Stimulated activated naive CD8-positive, alpha-beta T cell treated with anti-CD3 and anti-CD28 coated beads, Interleukin-15, Interleukin-2, amounts not matched to agents 100 U/mL and 50 U/mL, for 24 hours (primary cell): ENCODE measurements around the gene PTPRN2.
"Not testable (repeated sequence)": the region's sequence is repeated elsewhere in the genome, so short reads cannot be mapped to it uniquely, and the experiment has no call there.

ENCODE experiments used
- ATAC-seq: fragments of 150-1000 bp; cut with Tn5 transposase; one replicate; pipeline ENCODE4 v1.10.0; 2021
- DNase-seq: peaks from one replicate; pipeline ENCODE4 v3.0.0; 2021

The PTPRN2 gene

DNA sequence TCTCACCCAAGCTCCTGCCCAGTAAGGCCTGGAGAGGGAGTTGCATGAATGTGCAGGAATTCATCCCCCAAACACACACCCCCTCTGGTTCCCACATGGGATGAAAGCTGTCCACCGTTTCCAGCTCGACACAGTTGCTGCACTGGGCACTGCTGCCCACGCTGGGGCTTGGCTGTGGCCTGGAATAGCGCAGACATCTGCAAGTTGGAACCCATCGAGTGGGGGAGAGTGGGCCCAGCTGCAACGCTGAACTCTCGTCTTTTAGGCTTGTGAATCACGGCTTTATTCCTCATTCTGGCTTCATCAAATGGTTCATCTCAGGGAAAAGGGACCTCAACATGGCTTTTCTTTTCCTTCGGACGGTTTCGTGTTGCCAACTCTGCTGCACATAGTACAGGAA, 986.1 kb downstream of the PTPRN2 start:
- DNase-seq (no peak), ATAC-seq (no peak)

DNA sequence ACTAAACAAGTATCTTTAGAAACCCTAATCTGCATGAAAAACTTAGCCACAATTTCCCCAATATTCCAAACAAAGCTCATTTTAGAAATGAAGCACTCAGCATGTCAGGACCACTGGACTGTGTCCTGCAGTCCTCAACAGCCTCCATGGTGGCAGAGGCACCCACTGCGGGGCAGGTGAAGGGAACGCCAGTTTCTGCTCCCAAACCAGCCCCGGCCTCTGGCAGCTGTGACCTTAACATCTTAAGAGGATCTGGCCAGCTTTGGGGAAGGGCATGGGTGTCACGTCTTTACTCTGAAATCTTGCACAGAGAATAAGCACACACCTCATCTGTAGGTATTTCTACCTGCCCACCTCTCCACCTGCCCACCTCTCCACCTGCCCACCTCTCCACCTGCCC, 988.1 kb downstream of the PTPRN2 start:
- no peak for DNase-seq
- no peak for ATAC-seq

DNA sequence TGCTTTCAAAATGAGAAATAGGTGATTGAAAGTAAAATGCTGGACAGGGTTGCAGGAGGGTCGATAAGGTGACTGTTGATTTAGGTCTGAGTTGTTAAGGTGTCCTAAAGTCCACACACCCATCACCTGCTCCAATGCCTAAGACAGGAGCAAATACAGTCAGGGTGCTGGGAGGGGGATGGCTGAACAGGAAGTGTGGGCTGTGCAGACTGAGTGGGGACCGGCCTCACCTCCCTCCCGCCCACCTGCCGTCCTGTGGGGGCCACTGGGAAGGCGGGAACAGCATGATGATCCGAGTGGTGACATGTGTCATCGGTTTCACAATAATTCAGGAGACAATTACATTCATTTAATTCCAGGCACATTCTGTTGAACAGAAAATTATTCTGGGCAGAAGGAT, 990.1 kb downstream of the PTPRN2 start:
- no peak for DNase-seq
- no peak for ATAC-seq

DNA sequence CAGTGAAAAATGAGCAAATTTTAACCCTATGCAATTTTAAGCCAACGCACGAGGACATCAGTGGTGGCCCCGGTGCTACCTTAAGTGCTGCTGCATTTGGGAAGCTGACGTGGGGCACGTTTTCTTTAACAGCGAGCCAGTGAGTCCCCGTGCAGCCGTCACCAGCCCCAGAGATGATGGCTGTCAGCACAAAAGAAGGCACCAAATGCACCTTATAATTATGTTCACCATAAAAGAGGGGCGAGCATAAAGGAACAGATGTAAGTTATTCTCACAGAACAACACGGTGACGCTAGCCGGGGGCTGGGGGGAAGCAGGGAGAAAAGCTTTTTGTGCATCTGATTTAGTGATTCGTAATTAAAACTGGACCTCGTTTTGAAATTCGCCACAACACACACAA, 990.7 kb downstream of the PTPRN2 start:
- no peak for ATAC-seq
- DNase-seq = no peak

DNA sequence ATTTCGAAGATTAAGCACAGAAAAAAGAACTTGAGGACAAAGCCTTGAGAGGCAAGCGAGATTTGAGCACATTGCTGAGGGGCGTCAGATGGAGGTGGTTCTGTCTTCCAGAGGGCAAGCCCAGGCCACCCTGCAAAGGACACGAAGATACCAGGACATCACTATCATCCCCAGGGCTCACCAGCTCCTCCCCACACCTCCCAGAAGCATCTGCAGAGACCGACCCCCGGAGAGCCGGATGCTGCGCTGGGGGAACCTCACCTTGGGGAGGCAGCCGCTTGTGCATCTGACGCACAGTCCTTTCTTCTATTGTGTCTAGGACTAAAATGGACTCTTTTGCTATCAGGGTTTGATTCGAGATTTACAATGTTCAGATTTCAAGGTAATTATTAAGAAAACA, 991.2 kb downstream of the PTPRN2 start:
- ATAC-seq (no peak), DNase-seq (no peak)

DNA sequence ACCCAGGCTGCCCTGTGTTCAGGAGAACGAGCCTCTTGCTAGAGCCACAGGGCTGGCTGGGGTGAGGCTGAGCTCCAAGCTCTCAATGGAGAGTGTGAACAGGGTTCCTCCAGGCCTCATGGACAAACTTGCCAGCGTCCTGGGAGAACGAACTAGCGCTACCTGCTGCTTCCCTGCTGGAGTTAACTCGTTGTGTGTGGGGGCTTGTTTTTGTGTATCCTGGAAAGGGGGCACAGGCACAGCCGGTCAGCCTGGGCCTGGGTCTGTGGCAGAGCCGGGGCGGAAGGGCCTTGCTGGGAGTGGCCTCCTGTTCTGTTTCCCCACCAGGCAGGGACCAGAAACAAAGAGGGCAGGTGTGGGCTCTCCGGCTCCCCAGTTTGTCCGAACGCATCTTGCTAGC, 991.6 kb downstream of the PTPRN2 start:
- ATAC-seq = no peak
- DNase-seq = no peak

DNA sequence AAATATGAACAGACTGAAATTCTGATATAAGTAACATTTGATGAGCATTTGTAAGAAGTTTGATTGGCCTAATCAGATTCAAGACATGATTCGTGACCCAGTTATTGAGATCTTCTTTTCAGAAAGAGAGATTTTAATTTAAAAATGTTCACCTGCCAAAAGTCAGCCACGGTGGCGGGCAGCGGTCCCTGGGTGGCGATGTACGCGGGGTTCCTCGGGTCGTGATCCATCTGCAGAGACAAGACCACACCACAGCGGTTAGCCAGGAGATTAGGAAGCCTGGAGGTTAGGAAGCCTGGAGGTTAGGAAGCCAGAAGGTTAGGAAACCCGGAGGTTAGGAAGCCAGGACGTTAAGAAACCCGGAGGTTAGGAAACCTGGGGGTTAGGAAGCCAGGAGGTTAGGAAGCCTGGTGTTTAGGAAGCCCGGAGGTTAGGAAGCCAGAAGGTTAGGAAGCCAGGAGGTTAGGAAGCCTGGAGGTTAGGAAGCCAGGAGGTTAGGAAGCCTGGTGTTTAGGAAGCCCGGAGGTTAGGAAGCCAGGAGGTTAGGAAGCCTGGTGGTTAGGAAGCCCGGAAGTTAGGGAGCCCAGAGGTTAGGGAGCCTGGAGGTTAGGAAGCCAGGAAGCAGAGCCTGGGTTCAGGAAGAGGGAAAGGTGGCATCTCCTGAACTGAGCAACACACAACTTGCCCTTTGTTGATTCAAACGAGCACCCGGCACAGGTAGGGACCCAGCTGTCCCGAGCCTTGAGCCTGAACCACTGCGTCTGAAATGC, 992.4 kb downstream of the PTPRN2 start:
- ATAC-seq (no peak), DNase-seq (no peak)

DNA sequence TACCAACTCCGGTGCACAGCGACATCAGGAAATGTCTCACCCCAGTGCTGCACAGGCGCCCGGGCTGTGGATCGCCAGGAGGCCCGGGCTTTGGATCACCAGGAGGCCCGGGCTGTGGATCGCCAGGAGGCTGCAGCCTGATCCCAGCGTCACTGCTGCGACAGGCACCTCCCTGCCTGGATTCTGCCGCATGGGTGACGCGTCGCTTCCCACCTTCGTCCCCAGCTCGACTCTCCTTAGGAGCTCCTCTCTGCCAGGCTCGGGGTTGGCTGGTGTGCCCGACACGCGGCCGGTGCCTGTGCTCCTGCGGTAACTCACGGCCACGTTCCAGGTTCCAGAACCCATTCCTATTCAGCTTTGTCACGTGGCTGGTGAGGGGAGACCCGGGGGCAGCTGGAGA, 993.3 kb downstream of the PTPRN2 start:
- no peak for DNase-seq
- ATAC-seq = no peak

DNA sequence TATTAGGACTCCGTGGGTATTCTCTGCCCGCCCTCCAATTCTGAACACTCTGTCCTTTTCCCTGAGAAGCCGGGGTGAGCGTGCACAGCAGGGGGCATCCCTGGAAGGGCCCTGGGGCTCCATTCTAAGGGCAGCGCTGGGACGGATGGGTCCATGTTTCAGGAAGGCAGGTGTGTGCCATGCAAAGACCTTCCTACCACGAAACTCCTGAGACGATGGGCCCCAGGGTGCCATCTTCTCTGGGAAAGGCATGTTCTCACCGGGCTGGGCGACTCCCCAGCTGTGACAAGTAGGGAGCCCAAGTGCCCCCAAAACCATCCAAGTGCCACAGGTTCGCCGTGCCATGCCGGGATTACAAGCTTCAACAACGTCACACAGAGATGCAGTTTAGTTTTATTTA, 994.1 kb downstream of the PTPRN2 start:
- ATAC-seq (no peak), DNase-seq (no peak)

DNA sequence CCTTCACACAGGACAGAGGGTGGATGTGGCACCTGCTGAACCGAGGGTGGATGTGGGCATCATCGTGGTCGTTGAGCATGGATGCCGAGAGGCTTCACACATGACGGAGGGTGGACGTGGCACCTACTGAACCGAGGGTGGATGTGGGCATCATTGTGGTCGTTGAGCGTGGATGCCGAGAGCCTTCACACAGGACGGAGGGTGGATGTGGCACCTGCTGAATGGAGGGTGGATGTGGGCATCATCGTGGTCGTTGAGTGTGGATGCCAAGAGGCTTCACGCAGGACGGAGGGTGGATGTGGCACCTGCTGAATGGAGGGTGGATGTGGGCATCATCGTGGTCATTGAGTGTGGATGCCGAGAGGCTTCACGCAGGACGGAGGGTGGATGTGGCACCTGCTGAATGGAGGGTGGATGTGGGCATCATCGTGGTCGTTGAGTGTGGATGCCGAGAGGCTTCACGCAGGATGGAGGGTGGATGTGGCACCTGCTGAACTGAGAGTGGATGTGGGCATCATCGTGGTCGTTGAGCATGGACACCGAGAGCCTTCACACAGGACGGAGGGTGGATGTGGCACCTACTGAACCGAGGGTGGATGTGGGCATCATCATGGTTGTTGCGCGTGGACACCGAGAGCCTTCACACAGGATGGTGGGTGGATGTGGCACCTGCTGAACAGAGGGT, 994.8 kb downstream of the PTPRN2 start:
- not testable (repeated sequence) for DNase-seq, ATAC-seq

DNA sequence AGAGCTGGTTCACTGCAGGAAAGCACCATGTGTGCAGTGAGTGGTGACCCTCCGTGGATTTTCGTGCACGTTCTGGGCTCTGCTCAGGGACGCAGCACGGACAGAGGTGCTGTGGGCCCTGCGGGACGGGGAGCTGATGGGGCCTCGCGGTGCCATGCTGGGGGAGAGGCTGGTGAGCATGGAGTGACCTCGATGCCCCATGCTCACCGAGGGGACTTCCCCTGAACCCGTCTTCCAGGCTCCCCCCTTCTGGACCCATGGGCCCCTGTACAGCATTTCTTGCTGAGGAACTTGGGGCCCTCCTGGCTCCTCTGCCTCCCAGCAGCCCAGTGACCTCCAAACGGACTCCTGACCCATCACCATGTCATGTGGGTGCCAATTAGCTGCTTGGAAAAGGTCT, 997.1 kb downstream of the PTPRN2 start:
- ATAC-seq (no peak), DNase-seq (no peak)

DNA sequence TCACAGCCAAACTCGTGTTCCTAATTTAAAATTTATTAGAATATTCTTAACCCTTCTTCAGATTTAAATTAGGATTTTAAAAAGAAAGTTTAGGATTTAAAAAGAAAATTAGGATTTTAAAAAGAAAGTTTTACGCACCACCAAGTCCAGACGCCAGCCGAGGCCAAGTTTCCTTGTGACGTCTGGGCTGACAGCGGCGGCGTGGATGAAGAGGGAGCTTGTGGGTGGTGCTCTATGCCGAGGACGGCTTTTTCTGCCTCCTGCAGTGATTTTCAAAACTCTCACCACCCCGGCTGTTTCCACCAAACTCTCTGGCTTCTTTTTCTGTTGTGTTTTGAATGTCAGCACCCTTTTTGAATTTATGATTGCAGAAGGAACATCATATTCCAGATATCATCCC, 997.9 kb downstream of the PTPRN2 start:
- ATAC-seq (no peak), DNase-seq (no peak)

DNA sequence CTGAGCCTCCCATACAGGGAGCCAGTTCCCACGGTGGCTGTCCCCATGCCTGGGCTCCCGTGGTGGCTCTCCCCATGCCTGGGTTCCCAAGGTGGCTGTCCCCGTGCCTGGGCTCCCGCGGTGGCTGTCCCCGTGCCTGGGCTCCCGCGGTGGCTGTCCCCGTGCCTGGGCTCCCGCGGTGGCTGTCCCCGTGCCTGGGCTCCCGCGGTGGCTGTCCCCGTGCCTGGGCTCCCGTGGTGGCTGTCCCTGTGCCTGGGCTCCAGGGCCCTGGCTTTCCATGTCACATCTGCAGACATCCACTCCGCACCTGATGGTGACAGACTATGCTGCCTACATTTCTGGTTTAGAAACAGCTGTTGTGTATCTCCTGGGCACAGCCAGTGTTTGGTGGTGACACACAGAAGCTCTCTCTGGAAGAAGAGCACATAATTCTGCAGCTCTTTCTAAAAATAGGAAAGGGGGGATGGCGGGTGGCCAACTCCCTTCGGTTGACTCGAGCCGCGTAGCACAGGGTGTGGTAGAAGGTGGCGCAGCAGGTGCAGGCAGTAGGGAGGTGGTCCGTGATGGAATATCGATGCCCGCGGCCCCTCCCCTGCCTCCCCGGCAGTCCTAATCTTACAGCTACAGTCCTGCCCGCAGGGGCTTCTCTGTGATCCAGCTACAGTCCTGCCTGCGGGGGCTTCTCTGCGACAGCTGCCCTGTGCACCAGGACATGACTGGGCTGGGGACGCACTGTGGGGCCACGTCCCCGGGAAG, 999.6 kb downstream of the PTPRN2 start:
- ATAC-seq (no peak), DNase-seq (no peak)

DNA sequence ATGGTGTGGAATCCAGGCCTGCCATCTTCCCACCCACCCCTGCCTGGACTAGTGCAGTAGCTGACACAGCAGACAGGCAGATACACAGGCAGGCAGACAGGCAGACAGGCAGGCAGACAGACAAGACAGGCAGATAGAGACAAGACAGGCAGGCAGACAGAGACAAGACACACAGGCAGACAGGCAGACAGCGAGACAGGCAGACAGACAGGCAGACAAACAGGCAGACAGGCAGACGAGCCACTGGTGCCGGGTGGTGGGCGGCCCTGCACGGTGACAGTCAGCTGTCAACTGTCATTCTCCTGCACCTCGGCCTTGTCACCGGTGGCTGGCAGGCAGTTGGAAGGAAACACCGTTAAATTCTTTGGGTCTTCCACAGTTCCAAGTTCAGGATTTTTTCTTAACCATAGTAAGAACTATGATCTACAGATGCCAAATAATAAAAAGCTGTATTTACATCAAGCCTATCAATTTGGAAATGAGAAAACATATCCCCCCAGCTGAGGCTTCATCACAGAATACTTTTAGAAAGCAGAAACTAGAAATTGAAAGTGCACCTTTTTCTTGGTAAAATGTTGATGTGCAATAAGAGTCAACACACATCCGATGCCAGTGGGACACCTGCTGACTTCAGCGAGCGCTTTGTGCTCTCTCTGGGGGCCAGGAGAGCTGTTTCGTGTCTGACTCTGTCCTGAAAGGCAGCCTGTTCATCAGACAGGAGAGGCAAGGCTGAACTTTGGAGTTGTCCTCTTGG, 1000.4 kb downstream of the PTPRN2 start:
- ATAC-seq (peak; percentile 21), DNase-seq (no peak)

DNA sequence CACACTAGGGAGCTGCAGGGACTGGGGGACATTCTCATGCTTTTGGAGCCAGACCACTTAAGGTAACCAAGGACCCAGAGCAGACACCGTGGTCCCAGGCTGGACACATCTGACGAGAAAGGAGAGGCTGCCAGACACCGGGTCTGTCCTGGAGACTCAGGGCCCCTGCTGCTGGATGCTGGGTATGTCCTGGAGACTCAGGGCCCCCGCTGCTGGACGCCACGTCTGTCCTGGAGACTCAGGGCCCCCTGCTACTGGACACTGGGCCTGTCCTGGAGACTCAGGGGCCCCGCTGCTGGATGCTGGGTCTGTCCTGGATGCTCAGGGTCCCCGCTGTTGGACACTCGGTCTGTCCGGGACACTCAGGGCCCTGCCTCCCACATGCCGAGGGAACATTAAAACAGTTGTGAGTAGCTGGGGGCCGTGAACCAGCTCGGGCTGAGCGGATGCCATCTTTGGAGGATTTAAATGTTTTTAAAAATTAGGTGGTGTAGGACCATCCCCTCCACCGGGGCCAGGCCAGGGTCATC, 1001.1 kb downstream of the PTPRN2 start:
- DNase-seq = no peak
- no peak for ATAC-seq

DNA sequence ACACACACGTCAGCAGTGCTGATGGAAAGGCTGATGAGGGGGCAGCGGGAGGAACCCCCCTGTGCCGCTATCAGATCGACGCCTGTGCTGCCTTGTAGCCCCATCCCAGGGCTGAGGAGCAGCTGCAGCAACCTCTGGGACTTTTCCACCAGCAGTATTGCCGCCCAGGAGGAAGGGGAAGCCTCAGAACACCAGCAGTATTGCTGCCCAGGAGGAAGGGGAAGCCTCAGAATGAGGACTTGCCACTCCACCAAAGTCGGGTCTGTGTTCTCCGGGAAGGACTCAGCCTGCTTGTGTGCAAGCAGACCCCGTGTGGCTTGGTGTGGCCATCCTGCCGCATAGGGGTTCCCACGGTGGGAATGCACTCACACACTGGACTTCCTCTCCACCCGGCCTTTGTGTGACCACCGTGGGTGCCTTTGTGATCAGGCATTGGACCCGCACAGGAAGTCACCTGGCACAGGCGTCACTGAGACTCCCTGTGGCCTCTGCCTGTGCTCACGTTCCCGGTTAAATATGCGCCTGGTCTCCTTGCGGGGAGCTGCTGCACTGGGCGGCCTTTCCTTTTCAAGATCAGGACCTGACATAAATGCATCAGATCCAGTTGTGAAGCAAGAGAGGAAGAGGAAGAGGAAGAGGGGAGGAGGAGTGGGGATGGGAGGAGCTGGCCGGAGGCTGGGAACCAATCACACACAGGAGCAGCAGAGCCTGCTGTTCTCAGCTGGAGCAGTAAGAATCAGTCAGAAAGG, 1002.3 kb downstream of the PTPRN2 start:
- ATAC-seq = no peak

DNA sequence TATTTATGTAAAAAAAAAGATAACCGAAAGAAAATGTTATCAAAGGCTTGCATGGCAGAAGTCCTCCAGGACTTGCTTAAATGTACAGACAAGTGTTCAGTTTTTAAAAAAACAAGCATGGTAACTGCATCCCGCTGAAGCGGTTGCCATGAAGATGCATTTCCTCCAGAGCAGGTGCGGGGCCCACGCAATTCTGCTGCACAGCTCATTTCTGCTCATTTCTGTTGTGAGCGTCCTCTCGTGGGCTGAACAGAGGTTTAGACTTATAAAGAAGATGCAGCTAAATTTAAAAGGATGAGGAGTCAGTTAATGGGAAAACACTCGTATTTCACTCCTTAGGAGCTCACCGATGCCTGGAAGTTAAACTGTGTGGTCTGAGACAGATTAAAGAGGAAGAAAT, 1003.2 kb downstream of the PTPRN2 start:
- no peak for DNase-seq
- ATAC-seq = no peak

More for the DNA sequence above, 1002.3 kb downstream of the PTPRN2 start:
- DNase-seq = no peak

DNA sequence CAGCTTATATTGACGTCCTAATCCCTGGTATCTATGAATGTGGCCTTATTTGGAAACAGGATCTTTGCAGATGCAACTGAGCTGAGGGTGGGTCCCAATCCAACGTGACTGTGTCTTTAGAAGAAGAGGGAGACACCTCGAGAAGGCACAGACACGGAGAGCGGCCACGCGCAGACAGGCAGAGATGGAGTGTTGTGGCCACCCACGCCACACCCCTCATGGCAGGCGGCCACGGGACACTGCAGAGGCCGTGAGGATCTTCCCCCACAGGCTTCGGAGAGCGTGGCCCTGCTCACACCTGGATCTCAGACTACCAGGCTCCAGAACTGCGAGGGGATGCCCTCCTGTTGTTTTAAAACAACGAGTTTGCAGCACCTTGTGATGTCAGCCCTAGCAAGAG, 1005.9 kb downstream of the PTPRN2 start:
- ATAC-seq (no peak), DNase-seq (no peak)

DNA sequence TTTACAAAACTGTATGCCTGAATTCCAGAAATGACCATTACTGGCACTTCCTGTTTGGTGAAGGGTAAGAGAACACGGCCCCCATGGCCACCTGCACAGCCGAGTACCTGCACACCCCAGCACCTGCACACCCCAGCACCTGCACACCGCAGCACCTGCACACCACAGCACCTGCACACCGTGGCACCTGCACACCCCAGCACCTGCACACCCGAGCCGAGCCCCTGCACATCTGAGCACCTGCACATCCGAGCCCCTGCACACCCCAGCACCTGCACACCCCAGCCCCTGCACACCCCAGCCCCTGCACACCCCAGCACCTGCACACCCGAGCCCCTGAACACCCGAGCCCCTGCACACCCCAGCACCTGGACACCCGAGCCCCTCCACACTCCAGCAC, 1007.3 kb downstream of the PTPRN2 start:
- ATAC-seq (no peak), DNase-seq (no peak)

DNA sequence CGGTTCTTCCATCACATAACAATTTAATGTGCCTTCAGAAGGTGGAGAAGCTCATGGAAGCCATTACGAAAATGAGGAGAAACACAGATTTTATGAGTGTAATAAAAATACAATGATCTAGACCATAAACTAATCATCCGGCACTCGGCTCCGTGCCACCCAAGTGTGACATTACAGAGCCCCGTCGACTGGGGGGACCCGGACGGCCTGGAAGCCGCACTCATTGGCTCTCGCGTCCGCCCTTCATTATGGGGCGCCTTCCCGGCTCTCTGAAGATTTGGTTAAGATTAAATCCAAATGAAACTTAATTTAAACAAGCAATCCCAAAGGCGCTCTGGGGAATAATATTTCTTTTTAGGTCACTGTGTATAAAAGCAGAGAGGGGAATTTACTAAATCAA, 1008.2 kb downstream of the PTPRN2 start:
- ATAC-seq = no peak
- no peak for DNase-seq

DNA sequence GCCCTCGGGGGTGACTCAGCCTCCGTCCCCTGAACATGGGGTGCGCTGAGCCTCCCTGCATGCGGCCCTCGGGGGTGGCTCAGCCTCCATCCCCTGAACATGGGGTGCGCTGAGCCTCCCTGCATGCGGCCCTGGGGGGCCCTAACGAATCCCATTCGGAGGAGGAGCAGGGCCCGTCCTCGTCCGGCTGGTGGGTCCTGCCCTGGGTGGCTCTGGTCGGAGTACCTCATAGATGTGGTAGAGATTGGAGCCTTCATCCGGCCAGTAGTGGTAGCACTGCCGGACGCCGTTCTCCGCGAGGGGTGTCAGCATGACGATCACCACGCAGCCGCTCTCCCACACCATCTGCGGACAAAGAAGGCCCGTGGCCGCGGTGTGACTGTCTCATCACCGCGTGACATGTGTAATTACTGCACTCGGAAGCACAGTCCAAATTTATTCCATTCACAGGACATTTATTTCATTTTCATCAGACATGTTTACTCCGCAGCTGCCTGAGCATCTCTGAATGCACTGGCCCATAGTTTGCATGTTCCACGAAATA, 1009.8 kb downstream of the PTPRN2 start:
- ATAC-seq = no peak
- DNase-seq = no peak
